ENCODE data around the gene CSE1L.

- TF ChIP-seq CTCF (IDR thresholded peaks at IDR 0.05), result no peak
- TF ChIP-seq POLR2A (IDR thresholded peaks at IDR 0.05), result no peak
Observed at GRCh38 chr20:49045440-49046086, 549 bp upstream of the CSE1L start.
